Kidney capillary endothelial cell (primary cell): Measurements from ENCODE around the gene USP36.
A peak's percentile ranks its signal among the peaks of the same experiment; 100 is the strongest.

Experiments
- DNase-seq: peaks from one replicate; pipeline ENCODE4 v3.0.0-alpha.2; 2018; ENCODE audit warnings: low spot score

USP36 gene

DNA sequence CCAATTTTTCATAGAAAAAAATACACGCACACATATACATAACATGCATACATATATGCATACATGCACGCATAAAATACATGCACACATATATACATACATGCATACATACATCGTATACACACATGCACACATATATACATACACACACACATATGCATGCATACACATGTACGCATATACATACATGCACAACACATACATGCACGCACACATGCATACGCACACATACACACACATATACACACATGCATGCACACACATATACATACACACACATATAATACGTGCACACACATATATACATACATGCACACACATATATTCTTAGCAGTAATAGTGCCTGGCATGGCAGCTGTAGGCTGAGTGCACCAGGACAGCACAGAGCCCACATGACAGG is 24.9 kb downstream of the USP36 start:
- DNase-seq = no peak

DNA sequence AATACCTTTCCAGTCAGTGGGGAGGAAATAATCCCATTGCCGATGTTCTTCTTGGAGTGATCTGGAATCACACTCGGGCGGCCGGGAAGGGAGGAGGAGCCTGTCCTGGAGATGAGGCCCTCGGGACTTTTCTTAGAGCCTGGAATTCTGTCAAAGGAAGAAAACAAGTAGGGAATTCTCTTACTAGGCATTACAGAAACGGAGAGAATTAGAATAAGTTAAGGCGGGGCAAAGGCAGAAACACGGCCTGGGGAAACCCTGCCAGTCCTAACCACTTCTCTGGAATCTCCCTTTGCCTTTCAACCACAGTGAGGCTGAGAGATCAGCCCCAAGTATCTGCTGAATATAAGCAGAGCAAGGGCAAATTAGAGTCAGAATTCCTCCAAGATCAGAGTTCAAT is 27.8 kb downstream of the USP36 start:
- DNase-seq = no peak

DNA sequence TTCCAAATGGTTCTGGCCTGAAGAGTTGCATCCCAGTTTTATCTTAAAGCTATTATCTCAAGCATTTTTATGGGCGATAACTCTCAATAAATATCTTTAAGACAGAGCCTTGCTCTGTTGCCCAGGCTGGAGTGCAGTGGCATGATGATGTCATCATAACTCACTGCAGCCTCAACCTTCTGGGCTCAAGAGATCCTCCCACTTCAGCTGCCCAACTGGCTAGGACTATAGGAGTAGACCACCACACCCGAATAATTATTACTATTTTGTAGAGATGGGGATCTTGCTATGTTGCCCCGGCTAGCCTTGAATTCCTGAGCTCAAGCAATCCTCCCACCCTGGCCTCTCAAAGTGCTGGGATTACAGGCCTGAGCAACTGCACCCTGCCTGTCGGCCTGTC is 32.5 kb downstream of the USP36 start:
- DNase-seq = no peak

DNA sequence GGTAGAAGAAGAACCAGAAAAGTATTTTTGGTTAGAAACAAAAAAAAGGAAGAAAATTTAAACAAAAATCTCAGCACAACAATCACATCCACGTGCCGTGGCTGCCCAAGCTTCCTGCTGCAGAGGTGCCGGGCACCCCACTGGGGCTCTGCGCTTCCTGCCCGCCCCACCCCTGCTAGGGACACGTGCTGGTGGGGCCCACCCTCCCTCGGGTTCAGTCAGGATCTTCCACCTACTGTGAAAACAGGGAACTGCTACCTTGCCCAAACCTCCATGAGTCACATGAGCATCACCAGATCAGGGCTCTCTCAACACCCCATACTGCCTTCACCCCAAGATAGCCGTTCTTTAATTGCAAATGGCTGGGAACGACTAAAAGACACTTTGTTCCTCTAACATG is 34.2 kb downstream of the USP36 start:
- no peak for DNase-seq

DNA sequence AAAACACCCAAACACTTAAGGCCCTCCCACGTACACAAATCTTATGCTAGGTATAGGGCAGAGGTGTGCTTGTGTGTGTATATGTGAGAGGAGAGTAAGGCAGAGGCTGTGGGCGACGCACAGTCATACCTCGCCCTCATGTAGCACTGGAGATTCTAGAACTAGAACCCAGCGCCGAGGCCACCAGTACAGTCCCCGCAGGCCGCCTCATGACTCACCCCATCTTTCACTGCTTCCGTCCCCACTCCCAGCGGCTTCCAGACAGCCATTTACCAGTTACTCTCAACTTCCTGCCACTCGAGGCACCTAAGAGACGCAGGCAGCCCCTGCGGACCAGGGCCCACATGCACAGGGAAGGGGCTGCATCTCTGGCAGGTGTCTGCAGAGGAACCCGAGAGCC is 35.3 kb downstream of the USP36 start:
- no peak for DNase-seq

- peak; percentile 85 for DNase-seq
Observed at GRCh38 chr17:78804777-78805176, 35.8 kb downstream of the USP36 start.

DNA sequence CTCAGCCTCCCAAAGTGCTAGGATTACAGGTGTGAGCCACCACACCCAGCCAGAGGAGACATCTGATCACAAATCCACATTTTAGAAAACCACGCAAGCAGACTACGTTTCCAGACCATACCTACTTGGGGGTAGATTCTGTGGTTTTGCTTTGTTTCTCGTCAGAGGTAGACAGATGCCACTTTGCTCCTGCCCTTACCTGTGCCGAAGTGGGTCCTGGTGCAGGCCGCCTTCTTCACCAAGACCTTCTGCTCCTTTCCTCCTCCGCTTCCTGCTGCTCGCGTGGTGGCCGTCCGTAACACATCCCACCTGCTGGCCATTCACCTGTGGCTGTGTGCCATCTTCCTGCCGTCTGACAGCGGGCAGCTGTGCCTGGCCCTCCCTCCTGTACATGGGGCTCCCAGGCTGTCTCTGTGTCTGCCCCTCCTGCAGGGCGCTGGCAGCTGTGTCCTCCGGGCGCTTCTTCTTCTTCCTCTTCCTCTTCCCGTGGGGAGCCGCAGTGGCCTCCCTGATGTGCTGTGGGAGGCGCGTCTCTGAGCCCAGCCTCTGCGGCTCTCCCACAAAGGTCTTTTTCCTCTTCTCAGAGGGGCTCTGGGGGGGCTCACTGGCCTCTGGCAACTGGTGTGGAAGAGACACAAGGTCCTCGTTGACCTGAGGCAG is 37.3 kb downstream of the USP36 start:
- DNase-seq = no peak

- DNase-seq = no peak
Observed at GRCh38 chr17:78802459-78802858, 38.2 kb downstream of the USP36 start.

GRCh38 chr17:78802008-78802407 is 38.6 kb downstream of the USP36 start:
- no peak for DNase-seq

DNA sequence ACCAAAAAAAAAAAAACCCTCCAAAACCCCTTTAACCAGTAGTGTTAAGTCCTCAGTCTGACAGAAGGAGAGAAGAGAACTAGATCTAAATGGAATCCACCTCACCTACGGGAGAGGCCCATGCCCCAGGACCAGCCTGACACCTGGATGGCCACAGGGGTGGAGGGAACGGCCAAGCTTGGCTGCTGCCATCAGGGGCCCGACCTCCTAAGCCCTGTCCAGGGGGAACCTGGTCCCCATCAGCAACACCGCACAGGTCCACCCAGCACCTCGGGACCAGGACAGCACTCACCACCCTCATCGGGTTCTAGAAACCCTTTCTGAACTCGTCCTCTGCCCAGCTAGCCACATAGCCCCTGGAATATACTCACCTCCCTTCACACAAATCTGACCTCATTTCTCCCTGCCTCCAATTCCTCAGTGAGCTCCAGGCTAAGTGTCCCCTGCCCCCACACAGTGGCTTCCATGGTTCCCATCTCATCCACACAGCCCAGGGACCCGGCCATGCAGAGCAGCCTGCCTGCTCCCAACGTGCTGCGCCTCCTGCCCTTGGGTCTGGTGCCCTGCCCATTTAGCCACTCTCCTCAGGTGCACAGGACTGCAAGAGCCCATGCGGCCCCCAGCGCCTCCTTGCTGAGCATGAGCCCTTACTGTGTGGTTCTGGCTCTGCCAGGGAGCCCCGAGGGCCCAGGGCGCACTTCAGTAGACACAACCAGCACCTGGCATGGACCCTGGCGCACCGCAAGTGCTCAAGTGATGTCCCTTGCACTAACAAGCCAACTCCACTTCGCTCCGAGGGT is 40.3 kb downstream of the USP36 start:
- no peak for DNase-seq

GRCh38 chr17:78798695-78799559 is 41.7 kb downstream of the USP36 start:
- DNase-seq = no peak

GRCh38 chr17:78797691-78798585 is 42.7 kb downstream of the USP36 start:
- no peak for DNase-seq

DNA sequence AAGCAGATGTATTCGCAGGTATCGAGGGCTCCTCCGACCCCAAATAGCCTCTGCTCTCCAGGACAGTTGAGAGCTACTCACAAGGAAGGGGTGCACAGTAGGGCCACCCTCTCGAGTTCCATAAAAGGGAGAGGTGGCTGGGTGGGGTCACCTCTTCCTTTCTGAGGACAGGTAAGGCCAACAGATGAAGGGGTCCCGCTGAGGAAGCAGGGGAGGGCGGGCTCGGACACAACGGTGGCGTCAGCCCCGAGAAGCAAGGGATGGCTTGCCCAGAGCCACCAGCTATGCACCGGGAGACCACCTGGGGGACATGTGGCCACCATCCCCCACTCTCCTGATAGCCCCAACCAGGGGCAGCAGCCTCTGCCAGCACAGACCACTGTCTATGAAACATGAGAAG is 43.4 kb downstream of the USP36 start:
- no peak for DNase-seq

DNA sequence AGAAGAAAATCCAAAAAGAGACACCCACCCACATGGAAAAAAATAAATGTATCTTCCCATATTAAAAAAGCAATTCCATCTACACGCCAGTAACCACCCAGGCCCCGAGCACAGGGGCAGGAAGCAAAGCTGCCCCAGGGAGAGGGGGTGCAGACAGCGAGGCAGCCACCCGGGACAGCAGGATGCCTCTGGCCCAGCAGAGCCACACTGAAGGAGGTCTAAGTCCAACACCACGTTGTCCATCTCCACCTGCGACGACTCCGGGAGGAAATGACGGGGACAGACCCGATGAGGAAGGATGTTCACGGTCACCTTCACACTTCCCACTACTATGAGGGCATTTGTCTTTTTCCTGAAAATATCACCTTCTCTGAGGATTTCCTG is 44.1 kb downstream of the USP36 start:
- DNase-seq = no peak

- DNase-seq = no peak
Observed at GRCh38 chr17:78795861-78796516, 44.6 kb downstream of the USP36 start.

DNA sequence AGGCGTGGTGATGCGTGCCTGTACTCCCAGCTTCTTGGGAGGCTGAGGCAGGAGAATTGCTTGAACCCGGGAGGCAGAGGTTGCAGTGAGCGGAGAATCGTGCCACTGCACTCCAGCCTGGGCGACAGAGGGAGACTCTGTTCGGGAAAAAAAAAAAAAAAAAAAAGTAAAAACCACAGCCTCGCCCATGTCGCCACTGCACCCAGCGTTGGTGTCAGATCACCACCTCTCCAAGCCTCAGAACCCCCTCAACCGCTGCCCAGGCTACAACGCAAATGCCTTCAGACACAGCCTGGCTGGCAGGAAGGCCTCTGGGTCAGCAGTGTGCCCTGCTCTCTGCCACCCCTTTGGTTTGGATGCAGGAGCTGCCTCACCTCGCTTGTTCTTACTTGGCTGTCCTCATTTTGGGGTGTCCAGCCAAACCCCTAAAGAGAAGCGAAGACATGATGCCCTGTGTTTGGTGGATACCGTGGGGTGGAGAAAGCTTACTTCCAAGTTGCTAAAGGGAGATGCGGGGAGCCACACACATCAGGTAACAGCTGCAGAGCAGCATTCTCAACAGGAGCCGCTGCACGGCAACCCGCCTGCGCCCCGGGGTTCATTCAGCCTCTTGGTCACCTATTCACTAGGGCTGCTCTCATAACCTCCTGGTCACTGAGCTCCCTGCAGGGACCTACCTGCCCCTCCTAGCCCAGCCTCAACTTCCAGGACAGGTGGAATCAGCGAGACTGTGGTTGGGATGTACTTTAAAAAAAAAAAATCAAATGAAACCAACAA is 45.6 kb downstream of the USP36 start:
- no peak for DNase-seq

DNA sequence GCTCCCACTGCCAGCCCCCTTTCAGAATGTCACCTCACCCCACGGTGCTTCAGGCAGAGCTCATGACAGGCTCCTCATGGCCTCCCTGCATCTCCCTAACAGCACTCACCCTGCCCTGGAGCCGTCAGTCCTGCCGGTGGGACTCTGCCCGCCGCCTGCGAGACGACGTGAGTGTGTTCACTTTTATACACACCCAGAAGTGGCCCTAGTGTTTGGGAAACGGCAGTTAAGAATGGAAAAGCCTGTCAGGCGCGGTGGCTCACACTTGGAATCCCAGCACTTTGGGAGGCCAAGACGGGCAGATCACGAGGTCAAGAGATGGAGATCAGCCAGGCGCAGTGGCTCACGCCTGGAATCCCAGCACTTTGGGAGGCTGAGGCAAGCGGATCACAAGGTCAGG is 46.2 kb downstream of the USP36 start:
- DNase-seq = no peak

DNA sequence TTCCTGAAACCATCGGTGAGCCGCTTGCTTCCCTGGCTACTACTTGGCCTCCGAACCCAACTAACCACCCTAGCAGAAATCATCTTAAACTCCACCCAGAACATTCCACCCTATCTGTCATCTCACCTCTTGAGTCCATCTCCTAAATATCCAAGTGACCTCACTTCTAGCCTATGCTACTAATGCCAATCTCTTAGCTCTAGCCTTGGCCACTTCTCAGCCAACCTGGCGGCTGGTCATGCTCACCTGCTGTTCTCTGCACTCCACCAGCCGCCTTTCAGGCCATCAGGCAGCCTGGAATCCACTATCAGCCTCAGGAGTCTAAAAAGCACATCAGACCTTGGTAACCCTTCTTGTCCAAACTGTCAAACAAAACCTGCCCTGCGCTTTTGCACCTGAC is 46.6 kb downstream of the USP36 start:
- DNase-seq = no peak

DNA sequence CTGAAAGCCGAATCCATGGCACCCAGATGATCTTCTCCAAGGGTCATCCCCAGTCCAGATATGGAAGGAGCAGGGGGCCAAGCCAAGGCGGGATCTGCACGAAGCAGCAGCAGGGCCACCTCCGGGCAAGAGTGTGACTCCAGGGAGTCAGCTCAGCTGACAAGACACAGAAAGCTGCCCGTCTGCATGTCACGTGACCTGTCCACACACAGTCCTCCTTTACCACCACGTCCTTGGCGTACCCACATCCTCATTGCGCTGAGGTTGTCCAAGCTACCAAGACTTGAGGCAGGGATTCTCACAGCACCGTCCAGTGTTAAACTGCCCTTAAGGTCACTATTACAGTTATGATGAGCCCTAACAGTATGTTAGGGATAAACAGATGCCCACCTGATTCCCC is 47.2 kb downstream of the USP36 start:
- DNase-seq = no peak
